H9 (cell line): ENCODE data around the gene HTR2B. TPM values are rescaled to one million over a fixed set of nuclear protein-coding genes. Genes with fewer than 3 reads are reported as not detected.

ENCODE experiments used
- DNase-seq: peaks from one replicate; pipeline ENCODE4 v3.0.0-alpha.2; 2017
- H2AFZ ChIP-seq: one replicate; pipeline ENCODE4 v1.6.1; 2013; ENCODE audit warnings: mild to moderate bottlenecking, low read length, control low read depth, moderate library complexity
- H2AK5ac ChIP-seq: 2 replicates; pipeline ENCODE4 v1.6.1; 2013; ENCODE audit warnings: low read length, control low read depth, mixed read lengths; ENCODE audit not compliant: insufficient read length
- H2BK120ac ChIP-seq: one replicate; pipeline ENCODE4 v1.6.1; 2013; ENCODE audit warnings: low read depth, mild to moderate bottlenecking, low read length, control low read depth, inconsistent platforms; ENCODE audit not compliant: poor library complexity, severe bottlenecking
- H2BK12ac ChIP-seq: 2 replicates; pipeline ENCODE4 v1.6.1; 2013; ENCODE audit warnings: low read length, control low read depth, mixed read lengths, low read depth; ENCODE audit not compliant: insufficient read length
- H2BK15ac ChIP-seq: 2 replicates; pipeline ENCODE4 v1.6.1; 2013; ENCODE audit warnings: low read depth, low read length, control low read depth
- H2BK20ac ChIP-seq: one replicate; pipeline ENCODE4 v1.6.1; 2013; ENCODE audit warnings: low read depth, mild to moderate bottlenecking, low read length, control low read depth, inconsistent platforms; ENCODE audit not compliant: poor library complexity, severe bottlenecking
- H2BK5ac ChIP-seq: 2 replicates; pipeline ENCODE4 v1.6.1; 2013; ENCODE audit warnings: low read length, control low read depth, mixed read lengths; ENCODE audit not compliant: insufficient read length
- H3K14ac ChIP-seq: 2 replicates; pipeline ENCODE4 v1.6.1; 2013; ENCODE audit warnings: low read length, control low read depth; ENCODE audit not compliant: insufficient read depth
- H3K18ac ChIP-seq: 2 replicates; pipeline ENCODE4 v1.6.1; 2013; ENCODE audit warnings: low read depth, mild to moderate bottlenecking, mixed read lengths, low read length, control low read depth; ENCODE audit not compliant: insufficient read length
- H3K23ac ChIP-seq: 2 replicates; pipeline ENCODE4 v1.6.1; 2013; ENCODE audit warnings: low read length, control low read depth, mixed read lengths, low read depth; ENCODE audit not compliant: insufficient read length
- H3K23me2 ChIP-seq: 2 replicates; pipeline ENCODE4 v1.6.1; 2013; ENCODE audit warnings: low read depth, mild to moderate bottlenecking, mixed read lengths, low read length, control low read depth; ENCODE audit not compliant: insufficient read length, poor library complexity, severe bottlenecking
- H3K27ac ChIP-seq: 2 replicates; pipeline ENCODE4 v1.5.1; 2013; ENCODE audit warnings: low read length, control low read depth, mixed read lengths, low read depth; ENCODE audit not compliant: insufficient read length
- H3K27me3 ChIP-seq: 2 replicates; pipeline ENCODE4 v1.6.1; 2013; ENCODE audit warnings: low read length, control low read depth, inconsistent platforms; ENCODE audit not compliant: insufficient read depth
- H3K4ac ChIP-seq: 2 replicates; pipeline ENCODE4 v1.6.1; 2013; ENCODE audit warnings: low read depth, mild to moderate bottlenecking, control low read depth, inconsistent platforms, low read length, moderate library complexity
- H3K4me1 ChIP-seq: 2 replicates; pipeline ENCODE4 v1.6.1; 2013; ENCODE audit warnings: low read length, control low read depth, inconsistent platforms; ENCODE audit not compliant: insufficient read depth
- H3K4me2 ChIP-seq: 2 replicates; pipeline ENCODE4 v1.6.1; 2013; ENCODE audit warnings: low read length, control low read depth, mixed read lengths; ENCODE audit not compliant: insufficient read length, insufficient read depth
- H3K56ac ChIP-seq: 2 replicates; pipeline ENCODE4 v1.6.1; 2013; ENCODE audit warnings: low read depth, mild to moderate bottlenecking, mixed read lengths, low read length, control low read depth; ENCODE audit not compliant: insufficient read length
- H3K79me1 ChIP-seq: 2 replicates; pipeline ENCODE4 v1.6.1; 2013; ENCODE audit warnings: low read depth, mild to moderate bottlenecking, moderate library complexity, low read length, control low read depth, inconsistent platforms; ENCODE audit not compliant: insufficient read depth, poor library complexity, severe bottlenecking
- H3K79me2 ChIP-seq: 2 replicates; pipeline ENCODE4 v1.6.1; 2013; ENCODE audit warnings: low read length, control low read depth, inconsistent platforms; ENCODE audit not compliant: insufficient read depth
- H3K9ac ChIP-seq: 2 replicates; pipeline ENCODE4 v1.6.1; 2013; ENCODE audit warnings: low read length, control low read depth, mixed read lengths; ENCODE audit not compliant: insufficient read length; ENCODE audit errors: extremely low read depth
- H3K9me3 ChIP-seq: one replicate; pipeline ENCODE4 v1.6.1; 2013; ENCODE audit warnings: low read depth, low read length, inconsistent platforms; ENCODE audit not compliant: control insufficient read depth
- H3T11ph ChIP-seq: one replicate; pipeline ENCODE4 v1.6.1; 2013; ENCODE audit warnings: mild to moderate bottlenecking, low read length, control low read depth, inconsistent platforms
- H4K20me1 ChIP-seq: one replicate; pipeline ENCODE4 v1.6.1; 2013; ENCODE audit not compliant: control insufficient read depth, insufficient read length, insufficient read depth
- H4K5ac ChIP-seq: 2 replicates; pipeline ENCODE4 v1.6.1; 2013; ENCODE audit warnings: low read depth, mild to moderate bottlenecking, mixed read lengths, low read length, control low read depth; ENCODE audit not compliant: insufficient read length
- H4K8ac ChIP-seq: replicated peaks from 2 replicates; pipeline ENCODE4 v1.6.1; 2013; ENCODE audit warnings: low read length, control low read depth, mixed read lengths, low read depth; ENCODE audit not compliant: insufficient read length
- H4K91ac ChIP-seq: 2 replicates; pipeline ENCODE4 v1.6.1; 2013; ENCODE audit warnings: low read depth, mild to moderate bottlenecking, moderate library complexity, mixed read lengths, low read length, control low read depth; ENCODE audit not compliant: insufficient read length
- H3K27ac Mint-ChIP-seq, 3 experiments: 2 replicates in 2 of 3; 3 replicates in 1 of 3; pipeline ENCODE4 v1.8.0; 2020 to 2021; ENCODE audit warnings: mixed read lengths in 3 of 3, mild to moderate bottlenecking in 1 of 3, moderate library complexity in 1 of 3
- H3K27me3 Mint-ChIP-seq: 2 replicates; pipeline ENCODE4 v1.8.0; 2021; ENCODE audit warnings: low read depth, mild to moderate bottlenecking, moderate library complexity, mixed read lengths
- H3K36me3 Mint-ChIP-seq, 3 experiments: 2 replicates in 2 of 3; 3 replicates in 1 of 3; pipeline ENCODE4 v1.8.0; 2020 to 2021; ENCODE audit warnings: low read depth in 3 of 3, mixed read lengths in 3 of 3; ENCODE audit not compliant: insufficient read depth in 1 of 3
- H3K4me1 Mint-ChIP-seq, 2 experiments: 2 replicates each; pipeline ENCODE4 v1.8.0; 2020; ENCODE audit warnings: mixed read lengths in 2 of 2
- H3K4me3 Mint-ChIP-seq, 2 experiments: 2 replicates in 1 of 2; 3 replicates in 1 of 2; pipeline ENCODE4 v1.8.0; 2020 to 2021; ENCODE audit warnings: mild to moderate bottlenecking in 2 of 2, mixed read lengths in 2 of 2, moderate library complexity in 1 of 2
- H3K9me3 Mint-ChIP-seq, 2 experiments: 2 replicates in 1 of 2; 3 replicates in 1 of 2; pipeline ENCODE4 v1.8.0; 2020; ENCODE audit warnings: mild to moderate bottlenecking in 2 of 2, mixed read lengths in 2 of 2, moderate library complexity in 1 of 2
- WGBS: extraction: QIAGEN DNeasy Blood & Tissue Kit; methylation state at CpG from one replicate; pipeline ENCODE4 v1.1.7; 2013; ENCODE audit warnings: missing lambda C conversion rate, low lambda C conversion rate, mixed read lengths; ENCODE audit not compliant: insufficient read length; ENCODE audit errors: extremely low coverage; 5-methylcytosine and 5-hydroxymethylcytosine counted together
- total RNA-seq: library from RNA; stranded (reverse); gene quantifications from 2 replicates; pipeline ENCODE4 v1.2.1, GENCODE V29; 2021
- TF ChIP-seq, protein P1 (sequence below): fragments of 200-600 bp; sonication (generic); conservative IDR thresholded peaks from 3 replicates; pipeline ENCODE4 v1.8.0; 2021; ENCODE audit warnings: antibody characterized with exemption, mild to moderate bottlenecking

The HTR2B gene
- total RNA-seq, 1 experiment from 2014 or later, result not detected

DNA sequence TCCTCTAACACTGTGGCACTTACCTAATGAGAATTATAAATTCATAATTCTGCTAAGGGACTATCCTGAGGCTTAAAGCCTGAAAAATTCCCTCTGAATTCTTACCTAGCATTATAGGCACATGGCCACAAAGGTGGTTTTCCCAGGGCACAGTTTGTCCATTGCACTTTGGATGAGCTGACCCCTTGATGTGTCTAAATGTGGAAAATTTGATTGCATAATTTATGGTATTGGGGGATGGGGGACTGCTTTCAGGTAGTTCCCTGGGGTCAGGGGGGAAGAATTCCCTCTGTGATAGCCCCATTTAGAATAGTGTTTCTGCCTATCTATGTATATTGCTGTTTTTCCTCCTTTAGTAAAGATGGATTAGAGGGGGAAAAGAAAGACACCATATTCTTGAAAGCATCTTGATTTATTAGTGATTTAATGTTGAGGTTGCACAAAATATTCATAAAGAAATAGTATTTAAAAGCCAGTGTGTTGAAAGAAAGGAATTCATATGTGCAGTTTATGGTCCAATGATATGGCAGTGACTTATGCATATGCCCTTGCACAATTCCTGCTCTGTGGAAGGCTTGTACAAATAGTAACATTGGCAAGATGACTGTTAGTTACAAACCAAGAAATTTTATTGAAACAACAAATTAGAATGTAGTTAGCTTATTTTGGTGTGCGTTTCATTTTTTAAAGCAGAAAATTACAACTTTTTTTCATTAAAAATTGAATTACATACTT is 8.7 kb upstream of the HTR2B start:
- no peak overlapping the region for H4K8ac ChIP-seq
- H3T11ph ChIP-seq, result no peak overlapping the region
- H2BK5ac ChIP-seq, result no peak overlapping the region
- H4K5ac ChIP-seq, result no peak overlapping the region
- H2BK20ac ChIP-seq, result no peak overlapping the region
- no peak overlapping the region for H2AK5ac ChIP-seq
- H3K23me2 ChIP-seq, result no peaks in the 10 kb centered on the region
- Mint-ChIP-seq H3K4me1 (peaks cover 13 to 19% of the 10 kb centered on the region in 2 experiments), H3K9me3 (no peaks in the 10 kb centered on the region), H3K4me3 (no peak overlapping the region), H3K27me3 (no peaks in the 10 kb centered on the region), H3K27ac (no peak overlapping the region), H3K36me3 (peaks cover 0 to under 1% (median 0%) of the 10 kb centered on the region in 3 experiments; a peak in 1 of 7 replicates)
- H3K27ac ChIP-seq, result no peak overlapping the region
- H3K9me3 ChIP-seq, result no peaks in the 10 kb centered on the region
- H3K23ac ChIP-seq, result no peak overlapping the region
- TF ChIP-seq, protein P1, sequence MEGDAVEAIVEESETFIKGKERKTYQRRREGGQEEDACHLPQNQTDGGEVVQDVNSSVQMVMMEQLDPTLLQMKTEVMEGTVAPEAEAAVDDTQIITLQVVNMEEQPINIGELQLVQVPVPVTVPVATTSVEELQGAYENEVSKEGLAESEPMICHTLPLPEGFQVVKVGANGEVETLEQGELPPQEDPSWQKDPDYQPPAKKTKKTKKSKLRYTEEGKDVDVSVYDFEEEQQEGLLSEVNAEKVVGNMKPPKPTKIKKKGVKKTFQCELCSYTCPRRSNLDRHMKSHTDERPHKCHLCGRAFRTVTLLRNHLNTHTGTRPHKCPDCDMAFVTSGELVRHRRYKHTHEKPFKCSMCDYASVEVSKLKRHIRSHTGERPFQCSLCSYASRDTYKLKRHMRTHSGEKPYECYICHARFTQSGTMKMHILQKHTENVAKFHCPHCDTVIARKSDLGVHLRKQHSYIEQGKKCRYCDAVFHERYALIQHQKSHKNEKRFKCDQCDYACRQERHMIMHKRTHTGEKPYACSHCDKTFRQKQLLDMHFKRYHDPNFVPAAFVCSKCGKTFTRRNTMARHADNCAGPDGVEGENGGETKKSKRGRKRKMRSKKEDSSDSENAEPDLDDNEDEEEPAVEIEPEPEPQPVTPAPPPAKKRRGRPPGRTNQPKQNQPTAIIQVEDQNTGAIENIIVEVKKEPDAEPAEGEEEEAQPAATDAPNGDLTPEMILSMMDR, result no peak
- H2BK15ac ChIP-seq, result no peak overlapping the region
- H3K79me2 ChIP-seq, result no peaks in the 10 kb centered on the region; the same call in 1 of the 2 replicates
- H2BK120ac ChIP-seq, result no peak overlapping the region
- H3K56ac ChIP-seq, result no peak overlapping the region
- H3K14ac ChIP-seq, result no peak overlapping the region
- H4K20me1 ChIP-seq, result no peaks in the 10 kb centered on the region
- H3K4ac ChIP-seq, result no peak overlapping the region
- H3K9ac ChIP-seq, result no peak overlapping the region
- no peak overlapping the region for H3K4me2 ChIP-seq
- H3K27me3 ChIP-seq, result no peaks in the 10 kb centered on the region
- no peaks in the 10 kb centered on the region for H3K79me1 ChIP-seq
- H2AFZ ChIP-seq, result no peak overlapping the region
- H3K18ac ChIP-seq, result no peak overlapping the region
- no peak for DNase-seq
- no peaks in the 10 kb centered on the region; the same call in 1 of the 2 replicates for H3K4me1 ChIP-seq
- WGBS, result no CpG with 5 or more reads among the region's 1 CpG
- no peak overlapping the region for H4K91ac ChIP-seq
- H2BK12ac ChIP-seq, result no peak overlapping the region
